Nephron progenitor cell (in vitro differentiated cells): ENCODE results near the gene GLDC.

Experiments
- DNase-seq: peaks from one replicate; pipeline ENCODE4 v3.0.0; 2021
- H3K27ac Mint-ChIP-seq: 2 replicates; pipeline ENCODE4 v1.8.0; 2021; ENCODE audit warnings: mild to moderate bottlenecking, moderate library complexity, mixed read lengths
- H3K27me3 Mint-ChIP-seq: 2 replicates; pipeline ENCODE4 v1.8.0; 2021; ENCODE audit warnings: mild to moderate bottlenecking, low read depth, mixed read lengths; ENCODE audit not compliant: poor library complexity
- H3K36me3 Mint-ChIP-seq: 2 replicates; pipeline ENCODE4 v1.8.0; 2021; ENCODE audit warnings: low read depth, mixed read lengths
- H3K4me1 Mint-ChIP-seq: 2 replicates; pipeline ENCODE4 v1.8.0; 2021; ENCODE audit warnings: mixed read lengths
- H3K4me3 Mint-ChIP-seq: 2 replicates; pipeline ENCODE4 v1.8.0; 2021; ENCODE audit warnings: mild to moderate bottlenecking, moderate library complexity, mixed read lengths
- H3K9me3 Mint-ChIP-seq: 2 replicates; pipeline ENCODE4 v1.8.0; 2021; ENCODE audit warnings: mild to moderate bottlenecking, moderate library complexity, mixed read lengths
- CTCF ChIP-seq: fragments of 200-600 bp; sonication (generic); IDR thresholded peaks from 2 replicates; pipeline ENCODE4 v1.5.0; 2021; ENCODE audit warnings: antibody characterized with exemption

GLDC gene

GRCh38 chr9:6522263-6522662, 123.3 kb downstream of the GLDC start:
- H3K27me3 Mint-ChIP-seq, result peaks cover 3% of the 10 kb centered on the region
- H3K27ac Mint-ChIP-seq, result no peak overlapping the region

GRCh38 chr9:6512085-6512657, 133.4 kb downstream of the GLDC start:
- no peak for DNase-seq
- Mint-ChIP-seq H3K36me3 (peaks cover 71% of the 10 kb centered on the region), H3K4me1 (no peaks in the 10 kb centered on the region), H3K4me3 (no peak overlapping the region), H3K27me3 (no peaks in the 10 kb centered on the region), H3K9me3 (no peaks in the 10 kb centered on the region), H3K27ac (no peak overlapping the region)
- no peak for TF ChIP-seq CTCF

More at GRCh38 chr9:6522263-6522662, 123.3 kb downstream of the GLDC start:
- peaks cover 8% of the 10 kb centered on the region for H3K4me1 Mint-ChIP-seq
- no peak for DNase-seq
- no peak for TF ChIP-seq CTCF
- peaks cover 53% of the 10 kb centered on the region for H3K36me3 Mint-ChIP-seq
- peaks cover 40% of the 10 kb centered on the region for H3K9me3 Mint-ChIP-seq
- H3K4me3 Mint-ChIP-seq, result no peak overlapping the region

GRCh38 chr9:6506571-6506970, 139.0 kb downstream of the GLDC start:
- DNase-seq, result no peak
- Mint-ChIP-seq H3K27me3 (no peaks in the 10 kb centered on the region), H3K9me3 (no peaks in the 10 kb centered on the region), H3K27ac (no peak overlapping the region), H3K36me3 (peaks cover 90% of the 10 kb centered on the region), H3K4me3 (no peak overlapping the region), H3K4me1 (no peaks in the 10 kb centered on the region)
- TF ChIP-seq CTCF, result no peak

GRCh38 chr9:6502399-6502798, 143.1 kb downstream of the GLDC start:
- Mint-ChIP-seq H3K4me3 (no peak overlapping the region), H3K36me3 (peaks cover 85% of the 10 kb centered on the region), H3K27ac (no peak overlapping the region), H3K9me3 (no peaks in the 10 kb centered on the region), H3K4me1 (no peaks in the 10 kb centered on the region), H3K27me3 (no peaks in the 10 kb centered on the region)
- no peak for DNase-seq
- no peak for TF ChIP-seq CTCF

- Mint-ChIP-seq H3K4me3 (no peak overlapping the region), H3K27ac (peak overlapping the region; percentile 14), H3K36me3 (peaks cover 85% of the 10 kb centered on the region), H3K4me1 (no peaks in the 10 kb centered on the region), H3K27me3 (no peaks in the 10 kb centered on the region), H3K9me3 (no peaks in the 10 kb centered on the region)
- TF ChIP-seq CTCF, result no peak
- no peak for DNase-seq
Measured at GRCh38 chr9:6501526-6502210, 143.9 kb downstream of the GLDC start.

- TF ChIP-seq CTCF, result no peak
- no peaks in the 10 kb centered on the region for H3K9me3 Mint-ChIP-seq
- peaks cover 65% of the 10 kb centered on the region for H3K36me3 Mint-ChIP-seq
- no peaks in the 10 kb centered on the region for H3K4me1 Mint-ChIP-seq
- no peak for DNase-seq
- no peaks in the 10 kb centered on the region for H3K27me3 Mint-ChIP-seq
- no peak overlapping the region for H3K4me3 Mint-ChIP-seq
- H3K27ac Mint-ChIP-seq, result no peak overlapping the region
Measured at GRCh38 chr9:6498982-6499381, 146.5 kb downstream of the GLDC start.
